ENCODE results near the gene ZNF503. TPM values are rescaled to one million over a fixed set of nuclear protein-coding genes. Genes with fewer than 3 reads are reported as not detected.
A peak's percentile ranks its signal among the peaks of the same experiment; 100 is the strongest.

ZNF503 gene
- total RNA-seq, 1 experiment from 2014 or later = 2.8 TPM

- DNase-seq (ENCODE audit: low read depth) = no peak
Measured at GRCh38 chr10:75407713-75408508, 6.3 kb upstream of the ZNF503 start.

DNA sequence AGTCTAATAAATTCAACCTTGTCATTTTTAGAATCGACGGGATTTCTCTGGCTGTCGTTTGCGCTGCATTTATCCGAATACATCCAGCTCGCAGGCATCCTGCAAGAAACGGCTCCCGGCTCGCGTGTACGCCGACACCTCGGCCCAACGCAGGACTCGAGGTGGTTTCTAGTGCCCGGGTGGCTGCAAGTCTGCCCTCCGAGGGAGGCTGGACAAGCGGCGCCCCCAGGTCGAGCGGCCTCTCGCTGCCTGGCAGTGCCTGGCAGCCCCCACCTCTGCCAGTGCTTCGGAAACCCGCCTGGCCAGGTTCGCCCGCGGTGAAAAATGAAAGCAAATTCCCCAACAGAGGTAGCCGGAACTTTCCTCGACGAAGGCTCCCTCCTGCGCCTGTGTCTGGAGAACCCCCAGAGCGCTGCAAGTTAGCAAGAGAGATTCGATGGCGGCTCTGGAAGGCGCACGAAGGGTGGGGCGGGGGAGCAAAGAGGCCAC is 5.7 kb upstream of the ZNF503 start:
- no peak for DNase-seq (ENCODE audit: low read depth)

GRCh38 chr10:75406462-75407223 is 5.1 kb upstream of the ZNF503 start:
- DNase-seq (ENCODE audit: low read depth) = no peak

DNA sequence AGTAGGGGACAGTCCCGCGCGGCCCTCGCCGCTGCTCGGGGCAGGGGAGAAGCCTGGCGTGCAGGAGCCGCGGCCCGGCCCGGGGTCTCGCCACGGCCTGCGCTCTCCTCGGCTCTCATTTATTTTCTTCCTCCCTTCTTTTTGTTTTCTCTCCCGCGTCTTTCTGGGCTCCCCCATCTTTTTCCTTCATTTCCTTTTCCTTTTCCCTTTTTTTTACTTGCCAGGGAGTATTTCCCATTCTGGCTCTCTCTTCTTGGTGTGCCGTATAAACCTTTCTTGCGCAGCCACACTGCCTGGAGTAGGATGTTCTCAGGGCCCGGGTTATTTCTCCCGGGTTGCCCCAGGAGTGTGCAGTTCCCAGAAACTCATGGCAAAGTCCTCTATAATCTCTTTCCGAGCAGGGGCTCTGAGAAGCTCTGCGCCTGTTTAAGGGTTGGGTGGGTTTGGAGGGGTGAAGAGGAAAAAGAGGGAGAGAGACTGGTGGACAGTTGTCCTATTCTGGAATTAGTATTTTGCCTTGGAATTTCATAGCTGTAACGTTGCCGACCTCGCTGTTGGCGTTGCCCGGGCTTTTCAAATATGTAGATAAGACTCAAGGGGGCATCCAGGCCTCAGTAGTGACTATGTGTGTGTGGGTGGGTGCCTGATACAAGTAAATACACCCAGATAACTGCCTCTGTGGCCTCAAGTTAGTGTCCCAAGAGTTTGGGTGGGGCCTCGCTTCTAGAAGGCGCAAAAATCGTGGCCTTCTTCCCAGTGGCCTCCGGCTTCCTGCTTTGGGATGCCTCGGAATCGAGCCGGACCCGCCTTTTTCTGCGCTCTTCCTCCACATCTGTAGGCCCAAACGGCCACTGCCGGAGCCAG is 4.3 kb upstream of the ZNF503 start:
- no peak for DNase-seq (ENCODE audit: low read depth)

- DNase-seq (ENCODE audit: low read depth) = no peak
Measured at GRCh38 chr10:75404815-75405597, 3.4 kb upstream of the ZNF503 start.

DNA sequence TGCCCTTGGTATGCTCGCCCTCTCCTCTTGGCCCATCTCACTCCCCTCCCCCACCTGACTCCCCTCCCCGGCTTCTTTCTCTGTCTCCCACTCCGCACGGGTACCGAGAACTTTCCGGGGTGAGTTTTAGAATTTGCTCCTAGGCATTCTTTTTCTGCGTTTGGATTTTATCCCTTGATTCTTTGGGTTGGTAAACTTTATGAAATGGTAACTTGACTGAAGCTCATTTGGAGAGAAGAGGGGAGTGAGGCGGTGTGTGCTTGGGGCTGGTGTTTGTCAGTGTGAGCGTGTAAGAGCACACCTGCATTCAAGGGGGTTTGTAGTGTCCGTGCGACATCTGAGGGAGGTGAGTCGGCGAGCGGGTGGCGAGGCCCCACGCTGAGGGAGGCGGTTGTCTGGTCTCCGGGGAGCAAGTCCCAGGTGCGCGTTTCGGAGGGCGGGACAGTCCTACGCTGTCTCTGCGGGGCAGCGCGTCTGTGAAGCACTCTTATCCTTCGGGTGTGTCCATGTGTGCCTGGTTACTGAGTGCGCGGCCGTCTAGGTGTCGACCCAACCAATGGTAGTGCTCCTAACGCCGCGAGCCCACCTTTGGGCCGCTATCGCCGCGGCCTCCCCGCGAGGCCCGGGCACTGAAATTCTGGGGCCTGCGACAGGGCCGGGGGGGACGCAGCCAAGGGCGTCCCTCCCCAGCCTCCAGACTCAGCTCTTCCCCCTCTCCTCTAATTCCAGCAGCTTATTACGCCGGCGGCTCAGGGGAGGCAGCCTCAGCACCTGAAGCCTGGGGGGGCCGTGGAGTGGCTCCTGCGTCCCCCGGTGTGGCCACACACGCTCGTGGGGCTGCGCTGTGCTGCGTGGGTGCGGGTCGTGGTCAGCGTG is 2.6 kb upstream of the ZNF503 start:
- no peak for DNase-seq (ENCODE audit: low read depth)

GRCh38 chr10:75403144-75403938 is 1.8 kb upstream of the ZNF503 start:
- no peak for DNase-seq (ENCODE audit: low read depth)

DNA sequence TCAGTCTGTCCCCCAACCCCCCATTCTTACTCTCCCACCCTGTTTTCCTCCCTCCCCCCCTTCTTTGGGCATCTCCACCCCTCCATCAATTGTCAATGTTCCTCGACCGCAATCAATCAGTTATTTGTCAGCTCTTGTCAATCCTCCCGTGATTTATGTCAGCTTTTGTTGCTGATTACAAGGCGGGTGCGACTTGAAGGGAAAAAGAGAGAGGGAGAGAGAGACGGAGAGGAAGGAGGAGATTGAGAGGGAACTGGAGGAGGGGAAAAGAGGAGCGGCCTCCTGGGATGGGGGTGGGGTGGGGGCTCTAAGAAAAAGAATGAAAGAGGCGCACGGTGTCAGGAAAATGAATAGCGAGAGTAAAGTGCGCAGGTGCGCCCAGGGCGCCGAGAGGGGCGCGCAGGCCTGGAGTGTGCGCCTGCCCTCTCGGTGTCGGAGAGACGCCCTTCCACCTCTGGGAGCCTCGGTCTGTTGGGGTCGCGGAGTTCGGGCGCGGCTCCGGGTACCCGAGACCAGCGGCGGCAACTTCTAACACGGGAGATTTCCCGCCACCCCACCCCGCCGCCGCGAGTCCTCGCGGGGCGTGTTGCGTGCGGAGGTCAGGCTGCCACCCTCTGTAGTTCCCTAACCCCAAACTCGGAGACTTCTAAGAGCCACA is 1.1 kb upstream of the ZNF503 start:
- peak; percentile 32 for DNase-seq (ENCODE audit: low read depth)

GRCh38 chr10:75400771-75401568 is 594 bp downstream of the ZNF503 start:
- peak; percentile 11 for DNase-seq (ENCODE audit: low read depth)

DNA sequence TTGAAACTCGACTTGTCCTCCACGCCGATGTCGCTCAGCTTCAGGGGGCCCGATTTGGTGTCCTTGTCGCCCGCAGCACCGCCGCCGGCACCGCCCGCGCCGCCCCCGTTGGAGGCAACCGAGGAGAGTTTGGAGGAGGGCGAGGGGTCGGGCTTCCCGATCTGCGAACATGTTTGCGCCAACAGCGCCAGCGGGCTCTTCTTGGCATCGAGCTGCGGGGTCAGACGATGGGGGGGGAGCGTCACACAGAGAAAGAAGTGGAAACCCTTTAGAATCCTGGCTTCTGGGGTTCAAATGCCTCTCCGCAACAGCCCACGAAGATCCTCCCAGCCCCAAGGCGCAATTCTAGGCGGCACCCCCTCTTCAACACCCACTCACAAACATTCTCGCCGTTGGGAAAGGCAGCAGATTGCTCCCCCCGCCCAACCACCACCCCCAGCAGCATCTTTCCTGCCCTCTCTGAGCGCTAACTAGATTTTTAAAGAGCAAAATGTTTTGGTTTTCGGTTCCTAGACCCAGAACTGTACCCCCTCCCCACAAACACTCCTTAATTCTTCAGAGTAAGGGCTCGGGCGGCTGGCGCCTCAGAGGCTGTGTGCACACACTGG is 1.3 kb downstream of the ZNF503 start:
- DNase-seq (ENCODE audit: low read depth) = no peak

GRCh38 chr10:75399461-75400162 is 2.0 kb downstream of the ZNF503 start:
- DNase-seq (ENCODE audit: low read depth) = peak; percentile 54

- no peak for DNase-seq (ENCODE audit: low read depth)
Measured at GRCh38 chr10:75398692-75399460, 2.7 kb downstream of the ZNF503 start.

- no peak for DNase-seq (ENCODE audit: low read depth)
Measured at GRCh38 chr10:75398200-75398691, 3.3 kb downstream of the ZNF503 start.

- DNase-seq (ENCODE audit: low read depth) = no peak
Measured at GRCh38 chr10:75397496-75398199, 3.9 kb downstream of the ZNF503 start.
